GM18499 (cell line): ENCODE data around the gene ELK4.

Source experiments
- ATAC-seq: cut with Tn5 transposase; IDR thresholded peaks from one replicate; pipeline ENCODE4 v1.9.1; 2021; ENCODE audit warnings: moderate number of reproducible peaks; ENCODE audit not compliant: insufficient read depth, unreplicated experiment

ELK4 gene

DNA sequence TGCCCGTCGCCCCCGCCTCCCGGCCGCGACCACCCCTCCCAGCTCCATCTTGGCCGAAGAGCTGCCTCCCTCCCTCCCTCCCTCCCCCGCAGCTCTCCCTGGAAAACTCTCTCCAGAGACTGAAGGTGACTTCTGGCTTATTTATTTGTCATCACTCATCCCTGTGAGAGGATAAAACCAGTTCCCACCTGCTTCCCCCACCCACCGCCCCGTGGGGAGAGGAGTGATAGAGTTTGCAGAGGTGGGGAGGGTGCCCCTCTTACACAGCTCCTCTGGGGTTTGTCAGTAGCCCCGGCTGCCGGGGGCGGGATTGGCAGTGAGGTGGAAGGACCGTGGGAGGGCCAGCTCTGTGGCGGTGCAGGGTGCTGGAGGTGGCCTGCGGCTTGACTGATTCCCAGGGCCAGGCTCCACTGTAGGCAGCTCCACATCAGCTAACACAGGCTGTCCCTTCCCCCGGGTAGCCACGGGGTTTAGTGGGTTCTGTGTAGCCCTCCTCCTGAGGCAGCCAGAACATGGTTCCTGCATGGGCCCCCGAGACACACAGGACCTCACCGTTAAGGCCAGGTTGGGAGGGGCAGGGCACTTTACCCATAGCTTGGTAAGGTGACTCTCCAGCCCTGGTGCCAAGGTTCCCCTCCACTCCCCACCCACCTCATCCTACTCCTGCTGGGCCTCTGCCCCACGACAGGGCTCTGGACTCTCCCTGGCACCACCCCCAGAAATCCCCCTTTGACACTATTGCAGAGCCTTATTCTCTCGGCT lies 62.2 kb downstream of the ELK4 start:
- no peak for ATAC-seq

DNA sequence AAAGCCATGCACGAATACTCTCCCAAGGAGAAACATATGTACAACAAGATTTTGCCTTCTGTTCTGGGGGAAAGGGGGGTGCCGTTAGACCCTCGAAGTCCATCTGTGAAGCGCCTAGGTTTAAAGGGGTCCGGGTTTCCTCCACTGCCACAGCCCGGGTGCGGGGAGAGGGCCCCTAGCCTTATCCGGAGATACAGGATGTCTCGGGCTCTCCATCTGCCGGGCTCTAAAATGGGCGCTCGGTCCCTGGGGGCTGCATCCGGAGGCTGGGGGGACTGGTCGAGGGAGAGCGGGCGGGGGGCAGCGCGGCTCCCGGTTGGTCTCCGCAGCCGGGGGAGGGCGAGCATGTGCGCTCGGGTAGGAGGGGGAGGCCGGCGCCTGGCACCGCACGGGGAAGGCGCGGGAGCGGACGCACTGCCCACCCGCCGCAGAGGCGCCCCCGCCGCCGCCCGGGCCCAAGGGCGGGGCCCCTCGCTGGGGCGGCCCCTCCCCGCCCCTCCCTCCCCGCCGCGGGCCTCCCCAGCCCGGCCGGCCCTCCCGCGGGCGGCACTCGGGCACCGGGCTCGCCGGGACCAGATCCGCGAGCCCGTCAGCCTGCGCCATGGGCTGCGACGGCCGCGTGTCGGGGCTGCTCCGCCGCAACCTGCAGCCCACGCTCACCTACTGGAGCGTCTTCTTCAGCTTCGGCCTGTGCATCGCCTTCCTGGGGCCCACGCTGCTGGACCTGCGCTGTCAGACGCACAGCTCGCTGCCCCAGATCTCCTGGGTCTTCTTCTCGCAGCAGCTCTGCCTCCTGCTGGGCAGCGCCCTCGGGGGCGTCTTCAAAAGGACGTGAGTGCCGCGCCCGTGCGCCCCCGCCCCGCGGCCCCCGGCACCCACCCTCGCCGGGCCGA lies 63.1 kb downstream of the ELK4 start:
- no peak for ATAC-seq

DNA sequence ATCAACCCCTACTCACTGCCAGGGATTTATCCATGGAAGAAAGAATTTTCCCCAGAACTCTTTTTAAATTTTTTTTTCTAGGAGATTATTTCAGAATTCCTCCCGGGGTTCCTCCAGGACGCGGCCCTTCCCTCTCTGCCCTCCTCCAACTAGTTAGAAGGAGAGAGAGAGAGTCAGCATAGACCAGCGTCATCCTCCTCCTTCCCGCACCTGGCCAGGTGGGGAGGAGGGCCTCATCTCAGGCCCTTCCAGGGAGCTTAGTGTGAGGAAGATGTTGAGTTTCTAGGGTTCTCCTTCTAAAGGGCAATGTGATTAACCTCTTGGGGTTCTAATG lies 63.7 kb downstream of the ELK4 start:
- ATAC-seq = no peak

DNA sequence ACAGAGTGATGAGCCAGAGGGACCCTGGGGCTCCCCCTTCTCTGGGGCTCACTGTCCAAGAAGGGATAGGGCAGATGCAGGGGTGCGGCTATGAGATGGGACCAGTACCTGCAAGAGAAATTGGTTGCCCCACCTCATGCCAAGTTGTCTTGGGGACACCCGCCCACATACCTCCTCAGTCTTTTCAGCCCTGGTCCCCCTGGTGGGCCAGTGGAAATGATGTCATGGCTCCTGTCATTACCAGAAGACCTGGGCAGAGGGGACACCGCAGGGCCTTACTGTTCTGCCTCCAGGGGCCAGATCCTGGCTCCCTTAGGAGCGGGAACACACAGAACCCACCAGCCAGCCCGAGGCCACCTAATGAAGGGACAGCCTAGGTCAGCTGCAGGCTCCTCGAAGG lies 64.1 kb downstream of the ELK4 start:
- ATAC-seq = no peak

DNA sequence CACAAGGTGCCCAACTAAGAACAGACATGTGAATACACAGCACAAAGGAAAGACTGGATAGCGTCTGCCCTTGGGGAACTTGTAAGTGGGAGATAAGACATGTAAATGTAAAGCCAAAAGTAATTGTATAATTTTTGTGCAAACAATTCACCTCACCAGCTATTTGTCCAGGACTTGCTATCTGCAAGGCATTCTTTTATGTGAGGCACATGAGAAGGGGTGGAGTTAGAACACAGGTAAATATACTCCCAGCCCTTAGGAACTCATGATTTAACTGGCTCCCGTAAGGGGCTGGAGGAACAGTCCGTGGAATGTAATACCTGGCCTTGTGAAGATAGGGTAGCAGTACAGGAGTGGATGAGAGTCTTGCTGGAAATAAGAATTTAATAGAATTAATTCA lies 66.0 kb downstream of the ELK4 start:
- ATAC-seq = no peak

DNA sequence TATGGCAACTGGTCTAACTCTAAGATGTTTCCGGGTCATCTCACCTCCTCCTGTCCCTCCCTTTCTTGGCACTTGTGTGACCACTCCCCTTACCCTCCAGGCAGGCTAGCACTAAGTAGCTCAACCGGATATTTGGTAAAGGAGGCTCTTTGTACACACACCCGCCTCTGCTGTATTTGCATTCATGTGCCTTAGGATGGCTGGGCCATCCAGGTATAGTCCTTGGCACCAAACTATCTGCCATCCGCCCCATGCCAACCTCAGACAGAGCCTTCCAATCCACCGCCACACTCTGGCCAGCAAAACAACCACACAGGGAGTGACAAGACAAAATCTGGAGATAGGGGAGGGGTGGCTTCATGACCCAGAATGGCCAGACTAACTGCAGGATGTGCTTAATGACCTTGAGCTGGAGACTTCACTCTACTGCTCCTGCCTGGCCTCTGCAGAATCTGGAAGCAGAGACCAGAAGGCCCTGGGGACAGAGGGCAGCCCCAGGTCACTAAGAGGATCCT lies 67.8 kb downstream of the ELK4 start:
- no peak for ATAC-seq

DNA sequence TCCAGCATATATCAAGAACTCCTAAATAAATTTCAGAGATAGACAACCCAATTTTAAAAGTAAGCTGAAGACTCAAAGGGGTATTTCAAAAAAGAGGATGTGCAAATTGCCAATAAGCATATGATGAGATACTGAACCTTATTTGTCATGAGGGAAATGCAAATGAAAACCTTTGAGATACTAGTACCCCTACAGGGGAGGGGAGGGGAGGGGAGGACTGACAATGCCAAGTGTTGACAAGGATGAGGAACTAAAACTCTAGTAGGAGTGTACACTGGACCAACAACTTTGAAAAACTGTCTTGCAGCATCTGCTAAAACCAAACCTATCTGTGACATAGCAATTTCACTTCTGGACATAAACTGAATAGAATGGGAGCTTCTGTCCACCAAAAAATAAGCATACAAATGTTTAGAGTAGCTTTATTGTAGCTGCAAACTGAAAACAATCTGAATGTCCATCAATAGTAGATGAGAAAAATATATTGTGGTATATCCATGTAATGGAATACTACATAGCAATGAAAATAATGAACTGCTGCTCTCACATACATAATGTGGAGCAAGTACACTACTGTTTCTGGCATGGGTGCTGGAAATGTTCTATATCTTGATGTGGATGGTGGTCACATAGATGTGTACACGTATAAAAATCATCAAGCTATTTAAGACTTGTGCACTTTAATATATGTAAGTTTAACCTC lies 70.2 kb downstream of the ELK4 start:
- no peak for ATAC-seq
